K562 (cell line): ENCODE measurements around the gene CCDC171. TPM values are rescaled to one million over a fixed set of nuclear protein-coding genes. Genes with fewer than 3 reads are reported as not detected.

Experiments used
- ATAC-seq: fragments of 200-7000 bp; cut with Tn5 transposase; 3 replicates; pipeline ENCODE4 v1.9.1; 2020; ENCODE audit warnings: moderate library complexity
- BruUV-seq: library from RNA; stranded (reverse); fragments of 400-500 nt; replicated peaks from 2 replicates; lab custom pipeline; 2021; lab: Mats Ljungman, UMichigan
- CTCF ChIA-PET: fragments of 300-600 bp; formaldehyde crosslinking; extraction: SDS; loops from one replicate; lab custom pipeline; 2021; ENCODE audit warnings: low intra/inter-chr PET ratio; lab: Yijun Ruan, JAX
- POLR2A ChIA-PET: fragments of 300-600, 350-650 bp; sonication (Branson Sonifier 250); formaldehyde crosslinking; extraction: SDS; loops from one replicate; lab custom pipeline; 2021; ENCODE audit warnings: antibody characterized with exemption, inconsistent platforms; lab: Yijun Ruan, JAX
- DNase-seq, 4 experiments: peaks; one replicate each; pipeline versions ENCODE4 v3.0.0 to v3.0.0-alpha.2; 2011 to 2018; ENCODE audit warnings: low spot score in 3 of 4, mixed read lengths in 3 of 4; ENCODE audit errors: extremely low read depth in 1 of 4
- FAIRE-seq: peaks from 2 replicates; lab custom pipeline; 2011; peaks lifted over from hg19 to GRCh38; lab: Jason Lieb, UNC
- H2AFZ ChIP-seq: 2 replicates; pipeline ENCODE4 v1.6.0; 2011; ENCODE audit warnings: low read depth, low read length, control low read depth, inconsistent platforms
- H3K27ac ChIP-seq: fragments of 200-600 bp; 3 replicates; pipeline ENCODE4 v1.8.0; 2011; ENCODE audit warnings: low read depth, mild to moderate bottlenecking, control low read depth, inconsistent platforms, low read length, moderate library complexity, mixed read lengths; ENCODE audit errors: extremely low read depth
- H3K27me3 ChIP-seq, 2 experiments: fragments of 300-600 bp in 1 of 2; 2 replicates in 1 of 2; 3 replicates in 1 of 2; pipeline versions ENCODE4 v1.6.0 to v1.8.0; 2011; ENCODE audit warnings: inconsistent platforms in 2 of 2, low read length in 2 of 2, mild to moderate bottlenecking in 1 of 2, mixed read lengths in 1 of 2, moderate library complexity in 1 of 2; ENCODE audit not compliant: control insufficient read depth in 2 of 2, insufficient read depth in 2 of 2
- H3K36me3 ChIP-seq: fragments of 300-600 bp; 3 replicates; pipeline ENCODE4 v1.8.0; 2011; ENCODE audit warnings: mild to moderate bottlenecking, low read length, inconsistent platforms; ENCODE audit not compliant: control insufficient read depth, insufficient read depth
- H3K4me1 ChIP-seq, 2 experiments: fragments of 200-600 bp in 1 of 2; replicated peaks in 1 of 2; 2 replicates in 1 of 2; 3 replicates in 1 of 2; pipeline versions ENCODE4 v1.5.1 to v1.8.0; 2011; ENCODE audit warnings: inconsistent platforms in 2 of 2, low read length in 2 of 2, mild to moderate bottlenecking in 1 of 2, mixed read lengths in 1 of 2, moderate library complexity in 1 of 2; ENCODE audit not compliant: control insufficient read depth in 2 of 2, insufficient read depth in 2 of 2
- H3K4me2 ChIP-seq: 2 replicates; pipeline ENCODE4 v1.6.1; 2011; ENCODE audit warnings: low read length, control low read depth, inconsistent platforms, mixed read lengths; ENCODE audit not compliant: insufficient read depth
- H3K4me3 ChIP-seq: fragments of 200-600 bp; sonication (generic), shearing (Covaris generic); 2 replicates; pipeline ENCODE4 v1.5.1; 2016; ENCODE audit warnings: control low read depth, inconsistent platforms
- H3K79me2 ChIP-seq: fragments of 200-600 bp; 3 replicates; pipeline ENCODE4 v1.8.0; 2011; ENCODE audit warnings: low read length, inconsistent platforms; ENCODE audit not compliant: control insufficient read depth, insufficient read depth
- H3K9ac ChIP-seq, 2 experiments: 2 replicates each; pipeline versions ENCODE4 v1.6.0 to v1.6.1; 2011; ENCODE audit warnings: low read depth in 2 of 2, low read length in 2 of 2, control low read depth in 1 of 2, inconsistent platforms in 1 of 2, mild to moderate bottlenecking in 1 of 2, mixed read lengths in 1 of 2; ENCODE audit not compliant: insufficient read depth in 1 of 2
- H3K9me1 ChIP-seq: one replicate; pipeline ENCODE4 v1.6.0; 2011; ENCODE audit warnings: inconsistent platforms, mild to moderate bottlenecking, low read length, moderate library complexity; ENCODE audit not compliant: control insufficient read depth, insufficient read depth
- H3K9me3 ChIP-seq: replicated peaks from 2 replicates; pipeline ENCODE4 v1.5.1; 2011; ENCODE audit warnings: low read depth, low read length, inconsistent platforms; ENCODE audit not compliant: control insufficient read depth, insufficient read depth
- H4K20me1 ChIP-seq: replicated peaks from 2 replicates; pipeline ENCODE4 v1.6.1; 2011; ENCODE audit warnings: low read length, inconsistent platforms, mixed read lengths; ENCODE audit not compliant: control insufficient read depth, insufficient read depth
- ADNP ChIP-seq: fragments of 200-800 bp; sonication (Bioruptor generic); IDR thresholded peaks from 2 replicates; pipeline ENCODE4 v1.6.1; 2016; ENCODE audit warnings: missing genetic modification characterization, missing compliant biosample characterization
- FOXM1 ChIP-seq, 2 experiments: fragments of 450-650 bp in 1 of 2; sonication (generic) in 1 of 2; formaldehyde crosslinking in 1 of 2; IDR thresholded peaks; 2 replicates each; pipeline versions ENCODE4 v1.6.1 to v1.9.0; 2017 to 2022; ENCODE audit warnings: low read depth in 2 of 2, mild to moderate bottlenecking in 2 of 2, missing genetic modification reagents in 1 of 2, moderate library complexity in 1 of 2
- PURB ChIP-seq: sonication (generic); formaldehyde crosslinking; IDR thresholded peaks from 2 replicates; pipeline ENCODE4 v1.9.0; 2021; ENCODE audit warnings: low read depth, mild to moderate bottlenecking, missing genetic modification reagents
- RUNX1 ChIP-seq: sonication (generic); IDR thresholded peaks from 2 replicates; pipeline ENCODE4 v1.6.1; 2016; ENCODE audit warnings: antibody characterized with exemption, low read depth
- ZBTB17 ChIP-seq: fragments of 450-650 bp; formaldehyde crosslinking; IDR thresholded peaks from 2 replicates; pipeline ENCODE4 v1.4.0; 2020; ENCODE audit warnings: mild to moderate bottlenecking
- ZNF253 ChIP-seq: fragments of 250-450 bp; sonication (Bioruptor Pico); conservative IDR thresholded peaks from 2 replicates; pipeline ENCODE4 v1.6.1; 2021; ENCODE audit warnings: mild to moderate bottlenecking
- ZNF586 ChIP-seq: fragments of 450-650 bp; formaldehyde crosslinking; conservative IDR thresholded peaks from 2 replicates; pipeline ENCODE4 v1.4.0; 2020; ENCODE audit warnings: mild to moderate bottlenecking, moderate library complexity
- WGBS: fragments of 100-300 bp; shearing (Covaris generic); methylation state at CpG from one replicate; pipeline ENCODE4 v1.1.6; 2016; ENCODE audit warnings: low coverage, mixed read lengths; ENCODE audit not compliant: insufficient coverage; ENCODE audit errors: missing lambda C conversion rate; 5-methylcytosine and 5-hydroxymethylcytosine counted together
- in situ Hi-C: fragments of 300-500 bp; cut with MboI; formaldehyde crosslinking; loops from 4 replicates; pipeline ENCODE4 v1.15.0; 2018; ENCODE audit warnings: inconsistent platforms, mixed read lengths
- intact Hi-C: fragments of 100-400 bp; cut with micrococcal nuclease; formaldehyde crosslinking; loops from 2 replicates; pipeline ENCODE4 v1.14.2; 2022
- polyA plus RNA-seq, 8 experiments: library from polyadenylated mRNA; depleted of rRNA in 4 of 8; stranded (reverse) in 5 of 8; unstranded in 3 of 8; fragments of >200 nt; fragmentation: Nextera tagmentation in 2 of 8; fragmentation: Illumina TruSeq in 1 of 8; extraction: Ambion mirVana in 2 of 8; extraction: Trizol in 1 of 8; gene quantifications; 2 replicates each; pipeline versions ENCODE4 v1.2.1 to v1.2.3, GENCODE V29; 2011 to 2014; ENCODE audit warnings: inconsistent platforms in 1 of 8, missing spikeins in 1 of 8
- total RNA-seq, 7 experiments: library from RNA; depleted of rRNA in 6 of 7; stranded (reverse); fragments of >200 nt in 6 of 7; fragmentation: Illumina TruSeq in 2 of 7; extraction: Trizol in 2 of 7; gene quantifications; 2 replicates each; pipeline versions ENCODE4 v1.2.1 to v1.2.3, GENCODE V29; 2011 to 2021; ENCODE audit warnings: low replicate concordance in 1 of 7

The CCDC171 gene
- total and polyA plus RNA-seq, 9 of the 15 experiments (the other 6 are each of a cell fraction or from before 2014, with no cell fraction given): 0.08 to 3.8 (median 0.27) TPM

DNA sequence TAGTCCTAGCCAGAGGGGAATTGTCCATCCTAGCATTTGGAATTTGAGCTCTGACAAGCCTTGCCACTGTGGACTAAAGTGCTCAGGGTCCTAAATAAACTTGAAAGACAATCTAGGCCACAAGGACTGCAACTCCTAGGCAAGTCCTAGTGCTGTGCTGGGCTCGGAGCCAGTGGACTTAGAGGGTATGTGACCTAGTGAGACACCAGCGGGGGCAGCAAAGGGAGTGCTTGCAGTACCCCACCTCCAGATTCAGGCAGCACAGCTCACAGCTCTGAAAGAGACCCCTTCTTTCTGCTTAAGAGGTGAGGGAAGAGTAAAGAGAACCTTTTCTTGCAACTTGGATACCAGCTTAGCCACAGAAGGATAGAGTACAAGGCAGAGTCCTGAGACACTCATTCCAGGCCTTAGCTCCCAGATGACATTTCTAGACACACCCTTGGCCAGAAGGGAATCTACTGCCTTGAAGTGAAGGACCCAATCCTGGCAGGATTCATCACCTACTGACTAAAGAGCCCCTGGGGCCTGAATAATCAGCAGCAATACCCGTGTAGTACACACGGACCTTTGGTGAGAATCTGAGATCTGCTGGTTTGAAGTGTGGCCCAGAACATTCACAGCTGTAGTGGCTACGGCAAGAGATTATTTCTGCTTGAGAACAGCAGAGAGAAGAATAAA, 164.6 kb downstream of the CCDC171 start:
- intact Hi-C loops: no loop called here
- Histone ChIP-seq H3K36me3 (no peaks in the 10 kb centered on the region), H3K9me1 (no peaks in the 10 kb centered on the region), H3K9ac (no peak overlapping the region), H3K4me2 (no peak overlapping the region), H3K27me3 (no peaks in the 10 kb centered on the region), H3K4me1 (no peaks in the 10 kb centered on the region), H2AFZ (no peak overlapping the region), H3K9me3 (no peaks in the 10 kb centered on the region), H4K20me1 (no peaks in the 10 kb centered on the region), H3K27ac (no peak overlapping the region), H3K4me3 (no peak overlapping the region), H3K79me2 (no peaks in the 10 kb centered on the region)
- ATAC-seq: no peak
- TF ChIP-seq ADNP (tag) (no peak), ZNF253 (no peak), ZBTB17 (CRISPR knock-in tag) (no peak), RUNX1 (no peak), FOXM1 (IDR thresholded peaks at IDR 0.05; ENCODE audit: low read depth) (no peak), FOXM1 (CRISPR knock-in tag; IDR thresholded peaks at IDR 0.05; ENCODE audit: low read depth) (no peak), ZNF586 (no peak), PURB (CRISPR knock-in tag) (no peak)
- in situ Hi-C loops: no loop called here
- ChIA-PET CTCF (no interaction called here), POLR2A (interaction anchor here (0.8 kb wide), 1 partner anchor 9 kb away, joined by 3 read pairs; no protein-coding TSS in a partner anchor)
- 0% methylated on average over 5 of the region's 5 CpGs for WGBS
- DNase-seq: no peak
- no TSS peak for BruUV-seq
- FAIRE-seq: no peak
